RWPE1 (cell line): ENCODE results near the gene MSH3.

Experiments
- CTCF ChIA-PET: fragments of 350-600 bp; sonication (Branson Sonifier 250); formaldehyde crosslinking; extraction: SDS; loops from one replicate; lab custom pipeline; 2021; lab: Yijun Ruan, JAX
- POLR2A ChIA-PET: fragments of 400-600 bp; formaldehyde crosslinking; extraction: SDS; loops from one replicate; lab custom pipeline; 2020; ENCODE audit warnings: antibody characterized with exemption; ENCODE audit not compliant: low non-redundant PET; lab: Yijun Ruan, JAX
- DNase-seq: peaks from one replicate; pipeline ENCODE4 v3.0.0; 2012; ENCODE audit warnings: low spot score
- H3K27ac ChIP-seq: fragments of 450-650 bp; 2 replicates; pipeline ENCODE4 v1.5.1; 2017
- CTCF ChIP-seq: fragments of 450-650 bp; conservative IDR thresholded peaks from 2 replicates; pipeline ENCODE4 v1.5.1; 2017; ENCODE audit warnings: low read depth, mild to moderate bottlenecking

The MSH3 gene

GRCh38 chr5:80904533-80905187, 250.2 kb downstream of the MSH3 start:
- no peak for DNase-seq
- POLR2A ChIA-PET, result no interaction called here
- no peak for TF ChIP-seq CTCF
- H3K27ac ChIP-seq, result no peak overlapping the region
- CTCF ChIA-PET, result no interaction called here

- no peak overlapping the region for H3K27ac ChIP-seq
- no peak for TF ChIP-seq CTCF
- no peak for DNase-seq
- ChIA-PET POLR2A (no interaction called here), CTCF (no interaction called here)
These were observed 251.0 kb downstream of the MSH3 start for GRCh38 chr5:80905405-80905804.

DNA sequence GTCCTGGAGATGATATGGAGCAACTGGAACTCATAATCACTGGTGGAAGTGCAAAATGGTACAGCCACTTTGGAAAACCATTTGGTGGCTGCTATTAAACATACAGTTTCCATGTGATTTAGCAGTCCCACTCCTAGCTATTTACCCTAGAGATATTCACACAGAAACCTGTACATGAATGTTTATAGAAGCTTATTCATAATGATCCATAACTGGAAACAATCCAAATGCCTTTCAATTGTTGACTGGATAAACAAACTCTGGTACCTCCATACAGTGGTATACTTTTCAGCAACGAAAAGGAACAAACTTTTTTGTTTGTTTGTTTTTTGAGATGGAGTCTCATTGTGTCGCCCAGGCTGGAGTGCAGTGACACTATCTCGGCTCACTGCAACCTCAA, 258.0 kb downstream of the MSH3 start:
- no peak overlapping the region for H3K27ac ChIP-seq
- POLR2A ChIA-PET, result no interaction called here
- CTCF ChIA-PET, result interaction anchor here (0.6 kb wide), 1 partner anchor 522 kb away, joined by 4 read pairs; no protein-coding TSS in a partner anchor
- DNase-seq, result no peak
- no peak for TF ChIP-seq CTCF

DNA sequence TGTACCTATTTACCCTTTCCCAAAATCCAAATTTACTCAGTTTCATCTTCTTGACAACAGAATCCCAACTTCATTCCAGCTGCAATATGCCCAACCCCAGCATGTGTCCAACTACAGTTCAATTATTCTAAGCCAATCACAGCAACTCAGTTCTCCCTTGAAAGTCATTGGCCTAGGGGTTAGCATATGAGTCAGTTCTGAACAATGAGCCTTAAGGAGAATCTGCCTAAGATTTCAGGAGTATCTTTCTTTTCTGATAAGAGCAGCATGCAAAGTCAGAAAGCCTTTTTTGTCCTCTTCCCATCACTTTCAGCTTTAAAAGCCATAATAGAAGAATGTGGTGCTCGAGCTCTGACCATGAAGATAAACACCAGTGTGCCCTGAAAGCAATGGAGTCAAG, 261.3 kb downstream of the MSH3 start:
- H3K27ac ChIP-seq, result no peak overlapping the region
- POLR2A ChIA-PET, result no interaction called here
- DNase-seq, result no peak
- no peak for TF ChIP-seq CTCF
- CTCF ChIA-PET, result no interaction called here

GRCh38 chr5:80916676-80917075, 262.2 kb downstream of the MSH3 start:
- DNase-seq, result no peak
- CTCF ChIA-PET, result no interaction called here
- no peak for TF ChIP-seq CTCF
- no peak overlapping the region for H3K27ac ChIP-seq
- POLR2A ChIA-PET, result no interaction called here

GRCh38 chr5:80917631-80918030, 263.2 kb downstream of the MSH3 start:
- no peak for DNase-seq

More at GRCh38 chr5:80917631-80918030, 263.2 kb downstream of the MSH3 start:
- ChIA-PET CTCF (no interaction called here), POLR2A (no interaction called here)
- no peak for TF ChIP-seq CTCF
- H3K27ac ChIP-seq, result no peak overlapping the region
